GM19463 (cell line): ENCODE data around the gene PIK3R1.

Source experiments
- ATAC-seq: cut with Tn5 transposase; IDR thresholded peaks from one replicate; pipeline ENCODE4 v1.9.1; 2021; ENCODE audit warnings: mild to moderate bottlenecking, moderate library complexity; ENCODE audit not compliant: unreplicated experiment

PIK3R1 gene

DNA sequence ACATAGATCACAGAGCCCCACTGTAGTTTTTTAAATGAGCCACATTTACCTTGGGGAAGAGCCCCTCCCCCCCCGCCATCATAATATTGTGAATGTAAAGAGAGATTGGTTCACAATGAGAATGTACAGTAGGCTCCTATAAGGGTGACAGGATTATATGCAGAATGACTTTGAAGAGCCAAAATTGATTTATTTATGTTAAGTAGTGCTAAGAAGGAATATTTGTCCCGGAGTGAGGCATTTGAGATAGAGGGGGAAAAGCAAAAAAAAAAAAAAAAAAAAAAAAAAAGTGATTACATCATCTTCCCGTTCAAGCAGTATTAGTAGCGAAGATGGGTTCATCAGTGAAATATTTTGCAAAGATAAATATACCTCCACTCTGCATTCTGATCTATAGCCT, 73.9 kb downstream of the PIK3R1 start:
- ATAC-seq: no peak

DNA sequence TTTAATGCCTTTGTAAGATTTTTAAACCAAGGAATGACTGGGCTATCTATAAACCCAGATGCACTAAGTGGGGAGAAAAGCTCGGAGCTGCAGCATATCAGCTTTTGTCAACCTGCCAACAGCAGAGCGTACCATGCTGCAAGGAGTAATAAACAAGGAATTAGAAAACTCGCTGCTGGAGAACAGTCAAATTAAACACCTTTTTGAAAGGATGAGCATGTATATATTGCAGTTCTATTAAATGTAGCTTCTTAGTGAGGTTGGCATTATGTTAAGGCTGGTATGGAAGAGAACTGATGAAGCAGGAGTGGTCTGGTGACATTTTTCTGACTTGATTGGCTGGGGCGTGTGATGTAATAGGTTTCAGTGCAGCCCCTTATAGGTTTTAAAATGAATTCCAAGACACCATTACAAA, 74.7 kb downstream of the PIK3R1 start:
- ATAC-seq: no peak

DNA sequence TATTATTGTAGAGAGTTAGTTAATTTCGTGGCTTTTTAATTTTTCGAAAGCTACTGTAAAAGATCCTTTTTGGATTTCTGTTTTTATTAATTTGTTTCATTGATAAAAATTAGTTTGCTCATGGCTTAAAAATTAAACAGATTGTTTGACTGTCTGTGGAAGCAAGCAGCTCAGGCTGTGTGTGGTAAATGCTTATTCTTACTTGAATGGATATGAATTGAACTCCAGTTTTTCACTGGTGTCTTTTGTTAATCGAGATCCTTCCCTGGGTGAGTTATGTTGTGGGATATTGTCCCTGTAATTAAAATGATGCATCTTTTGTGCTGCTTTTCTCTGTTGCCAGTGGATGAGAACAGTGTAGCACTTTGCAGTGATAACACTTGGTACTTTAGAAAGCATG, 75.3 kb downstream of the PIK3R1 start:
- ATAC-seq: no peak

DNA sequence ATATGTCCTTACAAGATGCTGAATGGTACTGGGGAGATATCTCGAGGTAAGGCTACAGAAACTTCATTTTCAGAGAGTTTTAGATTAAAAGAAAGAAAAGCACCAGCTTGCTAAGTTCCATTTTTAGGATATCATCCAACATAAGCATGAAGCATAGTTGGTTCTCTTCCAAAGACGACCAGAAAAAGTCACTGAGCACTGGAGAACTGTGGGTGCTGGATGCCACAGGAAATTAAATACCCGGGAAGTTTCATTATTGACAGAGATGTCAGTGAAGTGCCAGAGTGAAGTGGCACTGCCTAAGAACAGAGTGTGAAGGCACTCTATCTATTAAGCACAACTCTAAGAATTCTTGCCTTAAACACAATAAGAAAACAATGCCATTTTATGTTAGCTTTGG, 76.8 kb downstream of the PIK3R1 start:
- ATAC-seq: no peak

GRCh38 chr5:68295772-68296171, 80.2 kb downstream of the PIK3R1 start:
- no peak for ATAC-seq

DNA sequence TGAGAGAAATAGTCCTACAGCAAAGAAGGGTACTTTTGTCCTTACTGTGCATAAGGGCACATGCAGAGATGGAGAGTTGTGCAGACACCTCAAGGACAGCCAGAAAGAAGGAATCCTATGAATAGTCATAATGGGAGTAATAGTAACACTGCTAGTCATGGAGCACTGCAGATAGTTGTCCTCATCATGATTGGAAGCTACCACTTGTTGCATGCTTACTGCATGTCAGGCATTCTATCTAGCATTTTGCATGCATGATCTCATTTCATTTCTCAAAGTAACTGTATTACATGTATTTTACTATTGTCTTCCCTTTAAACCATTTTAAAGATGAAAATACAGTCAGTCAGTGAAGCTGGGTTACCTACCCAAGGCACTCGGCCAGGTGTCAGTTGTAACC, 81.3 kb downstream of the PIK3R1 start:
- no peak for ATAC-seq

DNA sequence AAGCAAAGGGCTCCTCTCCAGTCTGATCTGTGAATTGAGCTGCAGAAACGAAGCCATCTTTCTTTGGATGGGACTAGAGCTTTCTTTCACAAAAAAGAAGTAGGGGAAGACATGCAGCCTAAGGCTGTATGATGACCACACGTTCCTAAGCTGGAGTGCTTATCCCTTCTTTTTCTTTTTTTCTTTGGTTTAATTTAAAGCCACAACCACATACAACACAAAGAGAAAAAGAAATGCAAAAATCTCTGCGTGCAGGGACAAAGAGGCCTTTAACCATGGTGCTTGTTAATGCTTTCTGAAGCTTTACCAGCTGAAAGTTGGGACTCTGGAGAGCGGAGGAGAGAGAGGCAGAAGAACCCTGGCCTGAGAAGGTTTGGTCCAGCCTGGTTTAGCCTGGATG, 82.1 kb downstream of the PIK3R1 start:
- ATAC-seq: no peak

- no peak for ATAC-seq
Observed at GRCh38 chr5:68298479-68298878, 82.9 kb downstream of the PIK3R1 start.

DNA sequence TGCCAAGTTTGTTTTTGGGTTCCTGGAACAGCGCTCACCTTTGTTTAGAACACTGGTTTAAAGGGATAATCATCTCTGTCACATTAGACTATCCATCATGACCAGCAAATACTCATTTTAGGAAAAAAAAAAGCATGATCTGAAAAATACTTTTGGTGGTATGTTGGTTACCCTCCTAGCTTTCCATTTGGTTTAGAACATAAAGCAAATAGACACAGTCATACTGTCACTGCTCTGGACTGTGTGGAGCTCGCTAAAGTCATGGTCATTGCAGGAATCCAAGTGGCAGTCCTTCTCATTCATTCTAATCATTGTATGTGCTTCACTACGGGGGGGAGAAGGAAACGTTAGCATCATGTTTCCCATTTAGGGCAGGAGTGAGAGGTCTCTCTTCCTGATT, 83.5 kb downstream of the PIK3R1 start:
- no peak for ATAC-seq

- ATAC-seq: no peak
Observed at GRCh38 chr5:68299575-68299974, 84.0 kb downstream of the PIK3R1 start.

DNA sequence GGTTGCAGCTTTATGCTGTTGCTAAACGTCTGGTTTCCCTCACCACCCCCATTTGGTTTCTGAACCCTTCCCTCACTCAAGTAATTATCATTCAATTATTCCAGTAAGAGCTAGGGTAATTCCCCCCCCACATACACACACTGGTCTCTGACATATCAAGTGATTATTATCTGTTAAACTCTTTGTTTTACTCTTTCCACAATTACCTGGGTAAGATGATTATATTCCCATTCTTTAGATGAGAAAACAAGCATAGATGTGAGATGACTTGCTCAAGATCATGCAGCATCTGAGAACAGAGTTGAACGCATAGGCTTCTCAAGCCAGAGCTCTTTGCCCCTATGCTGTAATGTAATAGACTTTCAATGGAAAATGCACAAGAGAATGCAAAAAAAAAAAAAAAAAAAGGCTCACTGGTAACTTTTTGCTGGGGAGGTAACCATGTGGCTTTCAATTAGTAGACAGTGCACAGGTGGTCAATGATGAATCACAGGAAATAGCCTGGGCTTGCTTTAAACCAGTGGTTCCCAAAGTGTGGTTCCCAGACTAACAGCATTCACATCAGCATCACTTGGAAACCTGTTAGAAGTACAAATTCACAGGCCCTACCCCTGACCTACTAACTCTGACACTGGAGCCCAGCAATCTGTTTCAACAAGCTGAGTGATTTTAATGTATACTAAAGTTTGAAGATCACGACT, 87.6 kb downstream of the PIK3R1 start:
- ATAC-seq: peak; percentile 70

DNA sequence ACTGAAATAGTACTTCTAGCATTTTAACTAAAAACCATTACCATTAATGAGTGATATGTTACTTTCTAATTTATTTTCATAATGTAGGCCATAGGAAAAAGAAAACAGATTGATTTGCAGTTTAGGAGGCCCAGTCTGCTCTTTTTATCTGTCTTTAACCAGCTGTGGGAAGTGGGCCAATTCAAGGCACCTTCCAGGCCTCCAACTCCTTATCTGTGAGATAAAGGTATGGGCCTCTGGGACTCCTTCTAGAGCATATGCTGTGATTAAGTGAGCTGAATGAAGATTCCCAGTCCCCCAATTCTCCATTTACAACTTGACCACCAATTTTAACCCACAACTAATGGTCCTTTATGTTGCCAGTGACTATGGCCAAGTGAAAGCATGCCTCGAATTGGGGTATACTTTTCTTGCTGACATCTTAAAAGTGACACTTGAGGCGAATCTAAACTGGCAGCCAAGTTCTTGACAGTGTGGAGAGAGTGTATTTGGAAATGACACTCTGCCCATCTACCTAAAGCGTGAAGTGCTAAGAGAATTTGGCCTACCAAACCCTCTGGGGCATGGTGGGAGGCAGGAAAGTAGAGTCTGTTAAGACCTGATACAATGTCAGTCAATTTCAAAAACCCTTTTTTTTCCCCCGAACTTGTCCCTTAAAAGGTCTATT, 88.3 kb downstream of the PIK3R1 start:
- ATAC-seq: peak; percentile 14

DNA sequence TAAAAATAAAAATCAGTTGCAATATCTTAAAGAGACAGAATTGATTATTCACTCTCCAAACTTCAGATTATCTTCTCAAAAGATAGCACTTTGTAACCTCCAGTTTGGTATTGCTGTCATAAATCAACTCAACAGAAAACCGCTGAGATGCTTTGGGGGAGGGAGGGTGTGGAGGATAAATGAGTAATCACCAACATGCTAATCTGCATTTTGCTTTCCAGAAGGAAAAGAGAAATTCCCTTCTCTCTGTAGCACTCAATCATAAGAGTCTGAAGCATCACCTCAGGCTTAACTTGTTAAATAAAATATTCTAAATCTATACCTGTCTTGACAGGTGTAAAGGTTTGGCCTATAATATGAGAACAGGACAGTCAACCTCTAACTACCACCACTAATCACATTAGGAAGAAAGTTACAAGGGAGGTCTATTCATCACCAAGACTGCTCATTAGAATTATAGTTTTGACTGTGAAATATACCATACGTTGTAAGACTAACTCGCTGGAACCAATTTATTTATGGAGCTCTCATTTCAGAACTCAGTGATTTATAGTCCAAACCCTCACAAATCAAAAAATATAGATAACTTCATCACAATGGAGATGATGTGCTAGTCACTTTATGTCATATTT, 89.0 kb downstream of the PIK3R1 start:
- no peak for ATAC-seq

DNA sequence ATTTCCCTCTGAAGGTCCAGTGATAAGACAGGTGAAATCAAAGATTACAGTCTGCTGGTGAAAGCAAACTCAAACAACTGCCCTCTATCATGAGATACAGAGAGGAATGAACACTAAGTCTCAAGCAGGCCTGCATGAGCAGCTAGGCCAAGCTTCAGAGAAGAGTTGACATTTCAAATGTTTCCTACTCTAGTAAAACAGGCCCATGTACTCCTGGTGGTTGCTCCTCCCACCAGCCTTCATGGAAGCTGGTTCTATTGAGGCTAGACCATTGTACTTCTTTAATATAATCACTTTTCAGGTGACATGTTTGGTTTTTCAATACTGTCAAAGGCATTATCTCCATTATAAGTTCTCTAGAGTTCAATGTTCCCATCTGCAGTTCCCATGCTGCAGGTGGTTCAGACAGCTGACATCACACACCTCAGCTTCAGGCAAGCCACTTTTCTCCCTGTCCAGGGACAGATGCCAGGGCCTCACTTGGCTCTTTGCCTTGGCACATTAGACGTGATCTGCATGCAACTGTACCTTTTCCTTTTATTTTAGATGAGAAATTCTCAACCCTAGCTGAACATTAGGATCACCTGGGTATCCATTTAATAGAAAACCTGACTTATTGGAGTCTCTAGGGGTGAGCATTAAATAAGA, 89.8 kb downstream of the PIK3R1 start:
- no peak for ATAC-seq

- ATAC-seq: no peak
Observed at GRCh38 chr5:68306361-68307014, 90.9 kb downstream of the PIK3R1 start.

GRCh38 chr5:68313336-68313735, 97.8 kb downstream of the PIK3R1 start:
- no peak for ATAC-seq

- ATAC-seq: no peak
Observed at GRCh38 chr5:68314465-68314864, 98.9 kb downstream of the PIK3R1 start.

GRCh38 chr5:68315679-68316271, 100.2 kb downstream of the PIK3R1 start:
- peak; percentile 100 for ATAC-seq

DNA sequence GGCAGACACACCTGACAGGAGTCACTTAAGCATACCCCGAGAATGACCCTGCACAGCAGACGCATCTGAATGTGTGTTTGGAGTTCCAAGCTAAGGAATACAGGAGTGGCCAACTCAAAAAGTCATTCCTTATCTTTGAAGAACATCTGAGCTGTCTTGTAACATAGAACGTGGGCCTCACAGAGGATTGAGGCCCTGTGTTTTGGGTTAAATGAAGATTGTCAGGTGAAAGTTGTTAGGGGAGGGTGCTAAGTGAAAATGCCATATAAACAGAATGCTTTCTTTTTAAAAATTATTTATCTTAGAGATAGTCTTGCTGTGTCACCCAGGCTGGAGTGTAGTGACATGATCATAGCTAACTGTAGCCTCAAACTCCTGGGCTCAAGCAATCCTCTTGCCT, 100.9 kb downstream of the PIK3R1 start:
- ATAC-seq: no peak

GRCh38 chr5:68317646-68318045, 102.1 kb downstream of the PIK3R1 start:
- no peak for ATAC-seq
